GM21367 (cell line): ENCODE data around the gene TIGD3.

ENCODE experiments used
- ATAC-seq: cut with Tn5 transposase; IDR thresholded peaks from one replicate; pipeline ENCODE4 v1.9.1; 2021; ENCODE audit not compliant: unreplicated experiment

The TIGD3 gene

DNA sequence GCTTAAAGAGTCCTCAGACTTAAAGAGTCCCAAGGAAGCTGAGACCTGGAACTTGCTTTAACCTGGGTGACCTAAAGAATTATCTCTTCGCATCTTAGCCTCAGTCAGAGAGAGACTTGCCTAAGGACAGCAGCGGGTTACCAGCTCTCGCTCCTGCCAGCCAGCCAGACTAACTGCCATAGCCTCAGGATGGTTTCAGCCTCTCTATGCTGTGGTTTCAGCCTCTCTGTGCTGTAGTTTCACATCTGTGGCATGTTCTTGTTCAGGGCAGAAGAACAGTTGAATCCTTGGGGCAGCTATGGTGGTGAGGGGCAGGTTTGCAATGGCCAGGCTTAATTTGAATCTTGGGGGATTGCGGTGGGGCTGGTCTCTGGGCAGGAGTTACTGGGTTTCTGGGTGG lies 34.2 kb downstream of the TIGD3 start:
- no peak for ATAC-seq

DNA sequence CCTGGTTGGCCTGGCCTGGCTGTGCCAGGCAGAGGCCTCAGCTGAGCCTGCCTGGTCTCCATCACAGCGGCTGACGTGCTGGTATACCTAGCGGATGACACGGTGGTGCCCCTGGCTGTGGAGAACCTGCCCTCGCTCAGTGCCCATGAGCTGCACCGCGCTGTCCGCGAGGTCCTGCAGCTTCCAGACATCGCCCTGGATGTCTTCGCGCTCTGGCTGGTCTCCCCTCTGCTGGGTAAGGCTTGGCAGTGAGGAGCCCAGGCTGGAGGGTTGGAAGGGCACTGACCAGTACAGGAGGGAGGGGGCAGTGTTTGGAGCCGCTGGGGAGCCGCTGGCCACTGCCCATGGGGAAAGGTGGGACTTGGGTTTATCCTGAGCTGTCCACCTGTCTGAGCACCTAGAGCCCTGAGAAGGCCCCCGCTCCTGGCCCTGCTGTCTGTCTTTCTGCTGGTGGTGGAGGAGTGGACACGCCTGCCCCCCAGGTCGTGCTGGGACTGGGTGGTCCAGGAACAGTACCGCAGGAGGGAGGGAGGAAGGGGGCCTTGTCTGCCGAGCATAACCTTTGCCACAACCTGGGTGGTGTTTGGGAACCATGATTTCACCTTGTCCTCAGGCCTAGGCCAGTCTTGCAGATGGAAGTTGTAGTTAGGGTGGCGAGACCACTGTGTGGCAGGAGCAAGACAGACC lies 34.9 kb downstream of the TIGD3 start:
- ATAC-seq: no peak

GRCh38 chr11:65390099-65390941 lies 35.8 kb downstream of the TIGD3 start:
- no peak for ATAC-seq

- no peak for ATAC-seq
Observed at GRCh38 chr11:65390996-65391395, 36.4 kb downstream of the TIGD3 start.

GRCh38 chr11:65392186-65392829 lies 37.8 kb downstream of the TIGD3 start:
- no peak for ATAC-seq

DNA sequence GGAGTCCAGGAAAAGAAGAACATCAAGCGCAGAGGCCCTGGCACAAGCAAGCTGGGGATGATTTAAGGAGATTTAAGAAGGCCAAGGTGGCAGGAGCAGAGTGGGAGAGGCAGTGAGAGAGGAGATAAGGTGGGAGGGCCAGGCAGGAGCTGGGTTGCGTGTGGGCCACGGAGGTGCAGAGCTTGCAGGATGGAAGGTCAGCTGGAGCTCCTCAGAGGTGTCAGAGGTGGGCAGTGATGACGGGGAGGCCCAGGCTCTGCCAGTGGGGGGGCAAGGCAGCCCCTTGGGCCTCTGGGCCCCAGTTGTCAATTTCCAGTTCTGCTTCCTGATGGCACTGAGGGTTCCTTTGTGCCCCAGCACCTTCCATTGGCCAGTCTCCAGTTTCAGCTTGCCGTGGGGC lies 38.3 kb downstream of the TIGD3 start:
- ATAC-seq: no peak

DNA sequence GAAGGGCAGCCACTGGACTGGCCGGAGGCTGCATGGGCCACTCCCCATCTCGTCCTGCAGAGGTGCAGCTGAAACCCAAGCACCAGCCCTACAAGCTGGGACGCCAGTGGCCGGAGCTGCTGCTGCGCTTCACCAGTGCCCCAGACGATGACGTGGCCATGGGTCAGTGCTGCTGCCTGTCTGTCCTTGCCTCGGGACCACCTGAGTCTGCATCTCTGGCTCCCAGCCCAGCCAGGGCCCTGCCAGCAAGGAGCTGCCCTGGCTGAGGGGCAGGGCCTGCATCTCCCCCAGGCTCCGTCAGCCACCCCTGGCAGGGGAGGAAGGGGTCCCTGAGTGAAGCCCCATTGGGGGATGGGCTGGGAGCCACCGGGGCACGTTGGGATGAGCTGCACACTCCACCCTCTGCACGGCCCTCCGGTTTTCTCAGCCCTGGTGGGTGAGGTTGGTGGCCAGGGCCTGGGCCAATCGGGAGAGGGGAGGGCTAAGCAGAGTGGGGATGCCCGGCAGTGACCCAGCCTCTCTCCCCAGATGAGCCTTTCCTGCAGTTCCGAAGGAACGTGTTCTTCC lies 39.0 kb downstream of the TIGD3 start:
- ATAC-seq: no peak

GRCh38 chr11:65394125-65394536 lies 39.6 kb downstream of the TIGD3 start:
- ATAC-seq: no peak

GRCh38 chr11:65395961-65396530 lies 41.5 kb downstream of the TIGD3 start:
- ATAC-seq: no peak

DNA sequence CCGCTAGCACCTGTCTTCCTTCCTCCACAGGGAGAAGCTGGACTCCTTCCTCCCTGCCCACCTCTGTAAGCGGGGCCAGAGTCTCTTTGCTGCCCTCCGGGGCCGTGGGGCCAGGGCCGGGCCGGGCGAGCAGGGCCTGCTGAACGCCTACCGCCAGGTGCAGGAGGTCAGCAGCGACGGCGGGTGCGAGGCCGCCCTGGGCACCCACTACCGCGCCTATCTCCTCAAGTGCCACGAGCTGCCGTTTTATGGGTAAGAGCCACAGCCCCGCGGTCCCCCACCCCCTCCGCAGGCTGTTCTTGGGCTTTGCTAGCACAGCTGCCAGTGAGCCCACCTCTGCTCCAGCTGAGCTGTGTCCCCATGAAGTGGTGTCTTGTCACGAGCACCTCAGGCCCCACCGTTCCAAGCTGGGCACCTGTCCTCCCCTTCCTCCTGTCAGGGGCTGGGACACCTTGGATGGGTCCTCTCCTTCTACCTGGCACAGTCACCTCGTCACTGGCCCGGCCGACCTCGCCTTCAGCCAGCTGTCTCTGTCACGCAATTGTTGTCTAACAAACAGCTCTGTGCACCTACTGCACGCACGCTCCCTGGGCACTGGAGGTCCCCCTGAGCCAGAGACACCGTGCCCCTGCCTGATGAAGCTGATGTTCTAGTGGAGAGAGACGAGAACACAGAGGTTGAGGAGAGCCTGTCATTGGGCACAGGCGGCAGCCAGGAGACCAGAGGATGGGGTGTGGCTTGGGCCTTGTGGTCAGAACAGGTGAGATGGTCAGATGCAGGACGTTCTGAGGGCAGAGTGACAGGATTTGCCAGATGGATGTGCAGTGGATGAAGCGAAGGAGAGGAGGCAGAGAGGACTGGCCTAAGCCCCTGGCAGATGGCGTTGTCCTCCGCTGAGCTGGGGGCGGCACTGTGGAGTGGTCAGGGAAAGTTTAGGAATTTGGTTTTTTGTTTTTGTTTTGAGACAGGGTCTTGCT lies 42.5 kb downstream of the TIGD3 start:
- no peak for ATAC-seq

DNA sequence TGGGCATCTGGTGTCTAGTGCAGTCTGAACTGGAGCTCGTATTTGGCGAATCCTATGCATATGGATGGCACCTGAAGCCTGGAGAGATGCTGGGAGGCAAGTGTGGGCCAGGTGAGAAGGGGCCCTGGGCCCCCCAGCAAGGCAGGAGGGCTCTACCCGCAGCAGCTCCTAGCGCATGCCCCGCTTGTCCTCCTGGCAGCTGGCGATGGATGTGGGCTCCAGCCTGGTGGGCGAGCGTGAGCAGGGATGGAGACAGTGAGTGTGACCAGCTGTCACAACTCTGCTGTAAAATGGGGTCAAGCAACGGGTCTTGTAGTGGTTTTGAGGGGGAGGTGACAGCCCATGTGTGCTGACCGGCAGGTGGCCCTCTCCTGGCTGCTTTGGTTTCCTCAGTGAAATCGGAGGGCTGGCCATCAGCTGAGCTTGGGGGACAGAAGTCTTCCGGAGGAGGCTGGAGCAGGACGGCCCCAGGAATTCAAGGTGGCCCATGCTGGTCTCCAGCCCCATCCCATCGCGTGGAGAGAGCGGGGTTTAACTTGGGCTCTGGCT lies 43.9 kb downstream of the TIGD3 start:
- ATAC-seq: no peak

DNA sequence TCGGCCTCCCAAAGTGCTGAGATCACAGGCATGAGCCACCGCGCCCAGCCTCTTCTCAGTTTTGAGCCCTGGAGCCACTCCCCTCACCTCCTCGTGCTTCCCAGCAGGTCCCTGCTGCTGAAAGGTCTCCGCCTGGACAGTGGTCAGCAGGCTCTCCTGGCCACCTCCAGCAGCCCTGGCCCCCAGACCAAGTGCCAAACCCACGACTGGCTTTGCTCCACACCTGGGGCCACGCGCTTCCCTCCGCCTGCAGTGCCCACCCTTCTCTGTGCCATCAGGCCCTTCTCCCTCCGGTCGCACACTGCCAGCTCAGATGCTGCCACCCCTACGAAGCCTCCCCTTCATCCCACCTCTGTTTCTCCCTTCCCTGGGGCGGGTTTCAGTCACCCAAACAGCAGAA lies 44.7 kb downstream of the TIGD3 start:
- no peak for ATAC-seq

GRCh38 chr11:65399845-65400244 lies 45.3 kb downstream of the TIGD3 start:
- ATAC-seq: no peak

DNA sequence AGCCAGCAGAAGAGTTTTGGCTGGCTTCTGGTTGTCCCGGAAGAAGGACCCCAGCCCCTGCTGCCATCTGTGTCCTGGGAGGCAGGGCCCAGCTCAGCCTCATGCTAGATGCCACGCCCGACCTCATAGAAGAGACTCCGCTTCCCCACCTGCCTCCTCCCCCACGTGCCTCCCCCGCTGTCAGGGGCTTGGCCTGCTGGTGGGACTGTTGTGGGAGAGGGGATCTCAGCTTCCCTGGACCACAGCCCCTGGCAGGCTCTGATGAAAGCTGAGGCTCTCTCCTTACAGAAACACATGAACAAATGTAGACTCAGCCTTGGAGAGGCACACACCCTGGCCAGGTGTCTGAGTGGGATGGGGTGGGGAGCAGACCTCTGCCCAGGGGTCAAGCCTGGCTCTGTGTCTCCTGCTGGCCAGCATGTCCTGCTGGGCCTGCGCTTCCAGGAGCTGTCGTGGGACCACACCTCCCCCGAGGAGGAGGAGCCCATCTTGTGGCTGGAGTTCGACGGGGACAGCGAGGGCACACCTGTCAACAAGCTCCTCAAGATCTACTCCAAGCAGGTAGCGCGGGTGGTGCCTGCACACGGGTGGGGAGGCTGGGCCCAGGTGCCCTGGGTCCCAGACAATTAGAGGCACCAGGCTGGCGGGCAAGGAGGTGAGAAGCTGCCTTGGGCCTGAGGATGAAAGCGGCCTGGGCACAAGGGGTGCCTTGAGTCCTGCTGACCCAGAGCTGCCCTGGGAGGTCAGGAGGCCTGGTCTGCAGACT lies 45.9 kb downstream of the TIGD3 start:
- ATAC-seq: no peak

- ATAC-seq: no peak
Observed at GRCh38 chr11:65401073-65401802, 46.7 kb downstream of the TIGD3 start.

DNA sequence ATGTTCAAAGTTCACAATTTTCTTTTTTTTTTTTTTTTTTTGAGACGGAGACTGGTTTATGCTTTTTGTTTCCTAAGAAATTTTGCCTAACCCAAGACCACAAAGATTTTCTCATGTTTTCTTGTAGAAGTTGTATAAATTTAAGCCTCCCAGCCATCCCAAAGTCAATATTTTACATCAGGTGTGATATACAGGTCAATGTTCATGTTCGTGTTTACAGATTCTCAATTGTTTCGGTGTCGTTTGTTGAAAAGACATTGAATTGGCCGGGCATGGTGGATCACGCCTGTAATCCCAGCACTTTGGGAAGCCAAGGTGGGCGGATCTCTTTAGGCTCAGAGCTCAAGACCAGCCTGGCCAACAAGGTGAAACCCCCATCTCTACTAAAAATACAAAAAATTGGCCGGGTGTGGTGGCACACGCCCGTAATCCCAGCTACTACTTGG lies 47.3 kb downstream of the TIGD3 start:
- no peak for ATAC-seq

DNA sequence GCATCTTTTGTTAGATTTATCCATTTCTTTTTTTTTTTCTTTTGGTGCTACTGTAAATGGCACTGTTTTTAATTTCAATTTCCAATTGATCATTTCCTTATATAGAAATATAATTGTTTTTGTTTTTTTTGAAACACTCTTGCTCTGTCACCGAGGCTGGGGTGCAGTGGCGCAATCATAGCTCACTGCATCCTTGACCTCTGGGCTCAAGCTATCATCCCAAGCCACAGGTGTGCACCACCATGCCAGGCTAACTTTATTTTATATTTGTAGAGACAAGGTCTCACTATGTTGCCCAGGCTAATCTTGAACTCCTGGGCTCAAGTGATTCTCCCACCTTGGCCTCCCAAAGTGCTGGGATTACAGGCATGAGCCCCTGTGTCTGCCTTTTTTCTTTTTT lies 48.2 kb downstream of the TIGD3 start:
- ATAC-seq: no peak

GRCh38 chr11:65403607-65404121 lies 49.1 kb downstream of the TIGD3 start:
- ATAC-seq: no peak
